HL-60/S4 treated with phorbol 12-myristate 13-acetate at 8.2 ng/mL for 4 days and 3 days (cell line): ENCODE results near the gene LEPROT.

Experiments
- in situ Hi-C: fragments of 300-500 bp; cut with MboI; formaldehyde crosslinking; loops from 2 replicates; pipeline ENCODE4 v1.15.0; 2022; ENCODE audit warnings: low sequenced_read_pairs

The LEPROT gene

DNA sequence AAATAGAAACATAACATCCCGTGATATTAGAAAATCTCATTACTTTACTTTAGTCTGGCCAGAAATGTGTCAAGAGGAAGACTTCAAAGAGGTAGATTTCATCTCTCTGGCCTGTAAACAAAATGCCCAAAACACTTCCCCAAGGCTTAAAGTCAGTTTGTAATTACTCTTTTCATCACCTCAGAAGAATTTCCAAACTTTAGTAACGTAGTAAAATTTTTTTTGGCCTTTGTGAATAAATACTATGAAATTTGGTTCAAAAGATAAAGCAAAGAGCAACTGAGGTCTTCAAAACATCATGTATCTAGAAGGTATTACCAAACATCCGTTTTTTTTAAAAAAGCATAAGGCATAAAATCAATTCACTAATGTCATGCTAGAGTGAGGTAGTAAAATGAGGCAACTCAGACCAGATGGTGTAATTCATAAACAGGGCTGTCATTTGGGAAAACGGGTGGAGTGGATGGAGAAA is 51.4 kb downstream of the LEPROT start:
- in situ Hi-C loops = no loop called here

DNA sequence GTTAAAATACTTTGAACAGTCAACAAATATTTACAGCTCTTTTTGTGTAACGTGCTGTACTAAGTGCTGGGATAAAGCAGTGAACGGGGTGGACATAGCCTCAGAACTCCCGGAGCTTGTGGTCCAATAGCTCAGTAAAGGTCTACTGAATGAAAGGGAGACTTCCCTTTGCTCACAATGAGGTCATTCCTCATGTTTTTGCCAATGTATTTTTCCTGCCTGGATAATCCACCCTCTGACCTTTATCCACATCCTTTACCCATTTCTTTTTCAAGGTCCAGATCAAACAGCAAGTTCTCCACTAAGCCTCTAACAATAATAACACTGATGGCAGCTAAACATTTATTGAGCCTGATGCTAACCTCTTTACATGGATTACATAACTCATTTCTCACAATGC is 55.9 kb downstream of the LEPROT start:
- in situ Hi-C loops = no loop called here

DNA sequence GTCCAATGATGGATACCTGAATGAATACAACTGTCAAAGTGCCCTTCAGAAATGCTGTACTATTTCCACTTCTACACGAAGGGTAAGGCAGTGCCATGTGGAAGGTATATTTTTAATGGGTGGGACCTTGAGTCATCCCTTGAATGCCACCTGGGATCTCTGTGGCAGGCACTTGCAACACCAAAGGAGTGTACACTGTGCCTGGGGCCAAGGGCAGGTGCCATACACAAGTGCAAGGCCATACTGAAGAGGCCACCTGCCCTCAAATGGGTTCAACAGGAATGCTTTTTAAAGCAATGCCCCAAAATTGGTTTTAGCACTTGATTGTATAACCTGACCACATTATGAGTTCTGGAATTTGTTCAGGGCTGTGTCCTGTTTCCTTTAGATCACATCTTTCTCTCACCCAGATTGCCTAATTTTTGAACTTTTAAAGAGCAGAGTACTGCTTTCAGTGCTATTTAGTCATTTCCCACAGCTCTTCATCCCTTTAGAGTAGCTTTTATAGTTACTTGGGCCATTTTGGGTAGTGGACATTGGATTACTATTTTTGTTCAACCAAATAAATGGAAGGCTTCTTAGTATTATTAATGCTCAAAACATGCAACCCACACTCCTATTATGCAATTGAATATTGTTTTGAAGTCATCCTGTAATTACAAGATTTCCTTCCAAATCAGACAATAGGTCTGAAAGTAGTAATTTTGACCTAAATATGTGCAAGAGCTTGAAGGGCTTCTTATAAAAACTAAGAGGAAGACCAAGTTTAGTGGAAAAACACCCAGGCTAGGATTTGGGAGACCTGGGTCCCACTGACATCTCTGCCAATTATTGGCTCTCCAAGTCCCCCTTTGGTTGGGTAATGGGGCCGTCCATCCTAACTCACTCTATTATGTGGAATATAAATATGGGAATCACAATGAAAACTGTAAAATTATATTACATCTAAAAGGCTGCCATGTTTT is 57.2 kb downstream of the LEPROT start:
- in situ Hi-C loops = no loop called here

DNA sequence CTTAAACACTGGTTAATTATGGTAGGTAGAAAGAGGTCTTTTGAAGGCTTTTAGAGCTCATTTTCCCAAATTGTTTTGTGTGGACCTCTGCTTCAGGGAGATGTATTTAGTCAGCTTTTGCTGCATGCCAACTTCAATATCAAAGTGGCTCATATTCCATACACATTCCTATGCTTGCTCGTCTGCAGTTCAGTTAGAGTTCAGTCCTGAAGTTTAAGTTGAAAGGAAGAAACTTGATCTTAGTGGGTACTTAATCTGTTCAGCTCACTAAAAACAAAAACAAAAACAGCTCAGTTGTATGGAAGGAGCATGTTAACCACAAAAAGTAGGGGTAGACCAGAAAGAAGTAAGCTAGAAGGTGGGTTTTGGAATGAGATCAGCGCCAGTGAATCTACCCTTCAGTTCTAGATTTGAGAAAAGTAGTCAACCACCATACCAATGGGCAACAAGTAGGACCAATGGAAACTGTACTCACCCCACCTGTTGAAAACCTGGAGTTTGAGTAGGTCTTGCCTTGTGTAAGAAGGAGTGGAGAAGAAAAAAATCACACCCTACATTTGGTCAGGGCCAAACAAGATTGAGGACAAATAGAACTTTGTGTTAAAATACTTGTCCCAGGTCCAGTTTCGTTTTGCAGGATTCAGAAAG is 58.0 kb downstream of the LEPROT start:
- in situ Hi-C loops = no loop called here

DNA sequence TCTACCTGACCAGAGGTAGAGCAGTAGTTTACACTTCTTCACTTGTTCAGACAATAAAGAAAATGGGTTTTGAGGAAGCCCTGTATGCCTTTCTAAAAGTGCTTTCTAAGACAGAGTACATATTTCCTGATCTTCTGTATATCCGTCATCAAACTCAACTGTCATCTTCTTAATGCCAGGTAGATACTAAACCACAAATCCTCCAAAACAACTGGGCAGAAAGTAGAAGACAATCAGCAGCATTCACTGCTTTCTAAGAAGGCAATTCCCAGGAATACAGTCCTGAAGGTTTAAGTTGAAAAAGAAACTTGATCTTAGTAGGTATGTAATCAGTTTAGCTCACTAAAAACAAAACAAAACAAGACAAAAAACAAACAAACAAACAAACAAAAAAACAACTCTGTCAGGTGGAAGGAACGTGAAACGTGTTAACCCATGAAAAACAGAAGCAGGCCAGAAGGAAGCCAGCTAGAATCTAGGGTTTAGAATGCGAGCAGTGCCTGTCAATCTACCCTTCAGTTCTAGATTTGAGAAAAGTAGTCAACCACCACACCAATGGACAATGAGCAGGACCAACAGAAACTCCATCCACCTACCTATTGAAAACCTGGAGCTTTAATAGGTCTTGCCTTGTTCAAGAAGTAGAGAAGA is 59.2 kb downstream of the LEPROT start:
- in situ Hi-C loops = no loop called here

DNA sequence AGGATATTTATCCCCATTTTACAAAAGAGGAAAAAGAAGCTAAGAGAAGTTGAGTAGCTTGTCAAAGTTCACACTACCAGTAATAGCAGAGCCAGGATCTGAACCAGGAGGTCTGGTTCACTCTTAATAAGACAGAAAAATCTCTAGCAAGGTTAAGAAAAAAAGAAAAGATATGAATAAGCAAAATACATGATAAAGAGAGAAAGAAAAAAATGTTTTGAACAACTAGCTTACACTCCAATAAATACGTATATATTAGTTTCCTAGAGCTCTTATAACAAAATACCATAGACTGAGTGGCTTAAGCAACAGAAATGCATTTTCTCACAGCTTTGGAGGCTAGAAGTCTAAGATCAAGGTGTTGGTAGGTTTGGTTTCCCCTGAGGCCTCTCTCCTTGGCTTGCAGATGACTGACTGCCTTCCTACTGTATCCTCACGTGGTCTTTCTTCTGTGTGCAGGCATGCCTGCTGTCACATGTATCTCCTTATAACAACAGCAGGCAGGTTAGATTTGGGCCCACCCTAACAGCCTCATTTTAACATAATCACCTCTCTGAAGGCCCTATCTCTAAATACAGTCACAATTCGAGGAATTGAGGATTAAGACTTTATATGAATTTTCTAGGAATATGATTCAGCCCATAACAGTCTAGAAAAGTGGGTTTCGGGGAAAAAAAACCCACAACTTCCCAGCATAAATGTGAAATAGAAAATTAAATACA is 60.4 kb downstream of the LEPROT start:
- in situ Hi-C loops = no loop called here

DNA sequence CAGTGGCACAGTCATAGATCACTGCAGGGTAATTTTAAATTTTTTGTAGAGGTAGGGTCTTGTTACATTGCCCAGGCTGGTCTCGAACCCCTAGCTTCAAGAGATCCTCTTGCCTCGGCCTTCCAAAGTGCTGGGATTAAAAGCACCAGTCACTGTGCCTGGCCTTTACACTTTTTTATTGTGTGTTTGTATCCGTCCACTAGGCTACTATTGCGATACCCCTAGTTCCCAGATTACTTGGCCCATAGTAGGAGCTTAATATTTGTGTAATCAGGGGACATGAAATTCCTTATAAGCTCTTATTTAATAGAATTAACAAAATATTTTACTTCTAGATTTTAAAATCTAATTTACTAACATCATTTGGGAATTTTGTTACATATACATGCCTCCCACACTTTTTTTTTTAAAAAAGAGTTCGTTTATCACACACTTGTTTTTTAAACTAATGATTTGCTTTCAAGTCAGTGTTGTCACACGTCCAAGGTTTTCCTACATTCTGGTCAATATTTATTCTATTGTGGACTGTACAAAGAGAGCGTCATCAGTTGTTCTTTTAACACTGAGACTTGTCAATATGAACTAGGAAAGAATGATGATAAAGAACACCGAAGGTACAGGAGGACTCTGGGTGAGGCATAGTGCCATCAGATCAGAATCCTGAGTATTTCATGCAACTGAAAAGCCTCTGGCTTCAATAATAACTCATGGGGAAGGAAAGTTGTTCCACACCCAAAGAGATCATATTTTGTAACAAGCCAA is 63.7 kb downstream of the LEPROT start:
- in situ Hi-C loops = no loop called here
